ENCODE results near the gene RNF121. TPM values are rescaled to one million over a fixed set of nuclear protein-coding genes. Genes with fewer than 3 reads are reported as not detected.

The RNF121 gene
- total RNA-seq, 2 experiments from 2014 or later = 24.6 to 28.1 TPM

GRCh38 chr11:71940561-71941219 is 11.8 kb downstream of the RNF121 start:
- TF ChIP-seq EZH2phosphoT487 (IDR thresholded peaks at IDR 0.05; ENCODE audit: borderline replicate concordance, low read depth, low read length) = no peak
- DNase-seq (ENCODE audit: low spot score) = no peak
- BruUV-seq (replicated peaks) = no TSS peak

GRCh38 chr11:71946144-71946571 is 17.3 kb downstream of the RNF121 start:
- no peak for TF ChIP-seq CTCF (conservative IDR thresholded peaks at IDR 0.05; ENCODE audit: low read length)
- TF ChIP-seq EZH2phosphoT487 (IDR thresholded peaks at IDR 0.05; ENCODE audit: borderline replicate concordance, low read depth, low read length) = no peak
- no peak overlapping the region for H3K4me2 ChIP-seq (ENCODE audit: low read length)
- POLR2A ChIA-PET = interaction anchor here (0.7 to 1.1 kb wide), 2 partner anchors 18 to 19 kb away, joined by 6 to 7 read pairs; partner anchors contain the start of genes RNF121 and XNDC1N

More at GRCh38 chr11:71940561-71941219, 11.8 kb downstream of the RNF121 start:
- no peak overlapping the region for H3K27ac ChIP-seq (ENCODE audit: low read depth, low read length, poor library complexity, severe bottlenecking)
- no peaks in the 10 kb centered on the region for H3K9me3 ChIP-seq (ENCODE audit: low read length)
- H3K9me2 ChIP-seq (ENCODE audit: insufficient read depth, low read length) = no peaks in the 10 kb centered on the region
- ChIA-PET CTCF (ENCODE audit: unreplicated experiment) (no interaction called here), POLR2A (no interaction called here)
- peaks cover 9% of the 10 kb centered on the region for H3K4me1 ChIP-seq (ENCODE audit: insufficient read depth, low read length, poor library complexity, severe bottlenecking)
- H3K36me3 ChIP-seq (ENCODE audit: insufficient read depth, low read length) = peaks cover 22% of the 10 kb centered on the region; the same call in 1 of the 2 replicates
- no peak overlapping the region for H3K4me3 ChIP-seq (ENCODE audit: low read depth, low read length, poor library complexity, severe bottlenecking)
- H3K79me2 ChIP-seq (ENCODE audit: insufficient read depth, low read depth, low read length) = peaks cover 31% of the 10 kb centered on the region; the same call in 1 of the 2 replicates
- no peak overlapping the region for H3K4me2 ChIP-seq (ENCODE audit: low read length)
- no peak overlapping the region for H2AFZ ChIP-seq (ENCODE audit: low read length)
- intact Hi-C loops (cut with micrococcal nuclease; ENCODE audit: unreplicated experiment) = no loop called here
- 0 out of 2 replicates have a peak, but pooled peaks cover 12% of the 10 kb centered on the region for H4K20me1 ChIP-seq (ENCODE audit: insufficient read depth, low read length)

GRCh38 chr11:71947498-71947897 is 18.7 kb downstream of the RNF121 start:
- H3K9me3 ChIP-seq (ENCODE audit: low read length) = no peaks in the 10 kb centered on the region
- no peak for DNase-seq (ENCODE audit: low spot score)
- H3K9me2 ChIP-seq (ENCODE audit: insufficient read depth, low read length) = no peaks in the 10 kb centered on the region
- no peak overlapping the region for H2AFZ ChIP-seq (ENCODE audit: low read length)
- H4K20me1 ChIP-seq (ENCODE audit: insufficient read depth, low read length) = no peaks in the 10 kb centered on the region
- no peak overlapping the region for H3K27ac ChIP-seq (ENCODE audit: low read depth, low read length, poor library complexity, severe bottlenecking)
- intact Hi-C loops (cut with micrococcal nuclease; ENCODE audit: unreplicated experiment) = no loop called here
- peaks cover 21% of the 10 kb centered on the region for H3K4me1 ChIP-seq (ENCODE audit: insufficient read depth, low read length, poor library complexity, severe bottlenecking)
- ChIA-PET POLR2A (no interaction called here), CTCF (ENCODE audit: unreplicated experiment) (no interaction called here)
- no peak overlapping the region for H3K4me2 ChIP-seq (ENCODE audit: low read length)
- no peak for TF ChIP-seq CTCF (conservative IDR thresholded peaks at IDR 0.05; ENCODE audit: low read length)
- TF ChIP-seq EZH2phosphoT487 (IDR thresholded peaks at IDR 0.05; ENCODE audit: borderline replicate concordance, low read depth, low read length) = no peak
- H3K4me3 ChIP-seq (ENCODE audit: low read depth, low read length, poor library complexity, severe bottlenecking) = no peak overlapping the region
- H3K79me2 ChIP-seq (ENCODE audit: insufficient read depth, low read depth, low read length) = peaks cover 14% of the 10 kb centered on the region; the same call in 1 of the 2 replicates
- peaks cover 8% of the 10 kb centered on the region; the same call in 1 of the 2 replicates for H3K36me3 ChIP-seq (ENCODE audit: insufficient read depth, low read length)
- BruUV-seq (replicated peaks) = no TSS peak

More at GRCh38 chr11:71946144-71946571, 17.3 kb downstream of the RNF121 start:
- H3K4me3 ChIP-seq (ENCODE audit: low read depth, low read length, poor library complexity, severe bottlenecking) = no peak overlapping the region
- 0 out of 2 replicates have a peak, but pooled peaks cover 4% of the 10 kb centered on the region for H4K20me1 ChIP-seq (ENCODE audit: insufficient read depth, low read length)
- intact Hi-C loops (cut with micrococcal nuclease; ENCODE audit: unreplicated experiment) = no loop called here
- no peak overlapping the region for H2AFZ ChIP-seq (ENCODE audit: low read length)
- no peaks in the 10 kb centered on the region for H3K9me2 ChIP-seq (ENCODE audit: insufficient read depth, low read length)
- H3K9me3 ChIP-seq (ENCODE audit: low read length) = no peaks in the 10 kb centered on the region
- H3K79me2 ChIP-seq (ENCODE audit: insufficient read depth, low read depth, low read length) = peaks cover 10% of the 10 kb centered on the region; the same call in 1 of the 2 replicates
- CTCF ChIA-PET (ENCODE audit: unreplicated experiment) = no interaction called here
- BruUV-seq (replicated peaks) = no TSS peak
- no peak for DNase-seq (ENCODE audit: low spot score)
- H3K27ac ChIP-seq (ENCODE audit: low read depth, low read length, poor library complexity, severe bottlenecking) = no peak overlapping the region
- H3K4me1 ChIP-seq (ENCODE audit: insufficient read depth, low read length, poor library complexity, severe bottlenecking) = peaks cover 13% of the 10 kb centered on the region
- peaks cover 14% of the 10 kb centered on the region; the same call in 1 of the 2 replicates for H3K36me3 ChIP-seq (ENCODE audit: insufficient read depth, low read length)
